ENCODE measurements around the gene IDI2. TPM values are rescaled to one million over a fixed set of nuclear protein-coding genes. Genes with fewer than 3 reads are reported as not detected.

IDI2 gene
- polyA plus RNA-seq, 3 donors = not detected

DNA sequence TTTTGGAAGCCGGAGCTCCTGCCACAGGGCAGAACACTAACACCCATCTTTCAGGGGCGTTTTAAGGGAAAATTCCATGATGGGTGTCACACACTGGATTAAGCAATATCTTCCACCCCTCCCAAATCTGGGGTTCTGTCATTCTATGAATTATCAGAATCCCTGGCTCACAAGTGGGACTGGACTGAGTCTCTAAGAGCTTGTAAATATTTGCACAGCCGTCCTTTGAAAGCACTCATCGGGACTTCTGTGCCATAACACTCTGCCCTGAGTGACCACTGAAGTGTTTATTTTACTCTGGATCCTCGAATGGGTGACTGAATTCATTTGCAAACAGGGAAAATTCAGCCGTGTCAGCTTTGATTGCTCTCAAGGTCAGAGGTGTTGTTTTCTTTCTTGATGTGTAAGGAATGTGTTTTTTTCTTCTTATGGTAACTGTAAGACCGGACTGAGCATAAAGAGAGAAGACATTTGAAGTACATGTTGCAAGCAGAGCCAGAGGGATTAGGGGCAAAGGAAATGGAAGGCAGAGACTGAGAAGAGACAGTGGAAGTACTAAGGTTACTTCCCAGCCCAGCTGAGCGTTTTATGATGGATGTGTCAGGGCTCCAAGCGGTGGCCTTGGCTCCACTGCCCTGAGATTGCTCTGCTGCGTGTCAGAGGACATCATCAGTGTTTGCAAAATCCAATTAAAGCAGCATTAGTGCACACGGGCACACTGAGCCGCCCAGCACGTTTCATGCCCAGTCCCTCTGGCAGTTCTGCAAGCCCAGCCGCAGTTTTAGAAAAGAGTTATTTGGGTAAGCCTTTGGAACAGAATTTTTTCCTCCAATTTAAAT, 55.1 kb downstream of the IDI2 start:
- peaks cover 21% of the 10 kb centered on the region for H3K4me1 Mint-ChIP-seq
- no peak overlapping the region for H3K9ac ChIP-seq (ENCODE audit: insufficient read depth, low read length, poor library complexity, severe bottlenecking)

DNA sequence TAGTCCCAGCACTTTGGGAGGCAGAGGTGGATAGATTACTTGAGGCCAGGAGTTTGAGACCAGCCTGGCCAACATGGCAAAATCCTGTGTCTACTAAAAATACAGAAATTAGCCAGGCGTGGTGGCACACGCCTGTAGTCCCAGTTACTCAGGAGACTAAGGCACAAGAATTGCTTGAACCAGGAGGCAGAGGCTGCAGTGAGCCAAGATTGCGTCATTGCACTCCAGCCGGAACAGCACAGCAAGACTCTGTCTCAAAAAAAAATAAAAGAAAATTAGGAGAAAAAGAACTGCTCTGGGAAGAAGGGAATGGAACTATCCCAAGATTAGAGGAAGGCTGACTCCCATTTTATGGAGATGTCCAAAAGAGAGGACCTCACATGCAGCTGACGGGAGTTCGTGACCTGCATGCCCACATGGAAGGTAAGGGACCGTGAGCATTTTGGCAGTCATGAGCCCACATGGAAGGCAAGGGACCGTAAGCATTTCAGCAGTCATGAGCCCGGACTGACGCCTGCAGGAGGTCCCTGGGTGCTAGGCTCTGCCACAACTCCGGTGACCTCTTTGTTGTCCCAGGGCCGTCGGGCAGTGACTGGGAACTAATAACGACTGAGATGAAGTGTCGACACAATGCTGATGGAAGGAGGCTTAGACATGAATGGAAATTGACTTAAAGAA, 56.0 kb downstream of the IDI2 start:
- Histone ChIP-seq H3K36me3 (replicated peaks in 1 of 2; ENCODE audit: control insufficient read depth in 1 of 2, insufficient read depth in 2 of 2, low read length in 2 of 2) (no peaks in the 10 kb centered on the region), H3K4me2 (replicated peaks; ENCODE audit: extremely low read depth, low read length, poor library complexity, severe bottlenecking) (no peak overlapping the region), H3K27me3 (ENCODE audit: control insufficient read depth in 2 of 2, insufficient read depth in 2 of 2, low read length in 2 of 2) (no peaks in the 10 kb centered on the region), H3K4me1 (ENCODE audit: control insufficient read depth in 1 of 2, insufficient read depth in 2 of 2, low read length in 2 of 2) (peaks cover 13 to 20% of the 10 kb centered on the region in 2 donors), H3K9me3 (replicated peaks in 1 of 2; ENCODE audit: control insufficient read depth in 1 of 2, insufficient read depth in 1 of 2, low read length in 2 of 2) (no peaks in the 10 kb centered on the region), H3K27ac (ENCODE audit: low read depth in 1 of 2, low read length in 2 of 2) (no peak overlapping the region), H2AFZ (ENCODE audit: insufficient read depth, low read depth, low read length, poor library complexity, severe bottlenecking) (no peak overlapping the region), H4K20me1 (ENCODE audit: insufficient read depth, low read length) (no peaks in the 10 kb centered on the region), H3K4me3 (replicated peaks in 1 of 3; ENCODE audit: low read depth in 2 of 3, low read length in 3 of 3) (no peak overlapping the region), H3K9ac (ENCODE audit: insufficient read depth, low read length, poor library complexity, severe bottlenecking) (no peak overlapping the region), H3K79me2 (ENCODE audit: insufficient read depth, low read length) (no peaks in the 10 kb centered on the region)
- WGBS (ENCODE audit: insufficient coverage) = 94% methylated on average over 13 of the region's 15 CpGs
- H3K9me3 Mint-ChIP-seq = peaks cover 0 to 7% (median 4%) of the 10 kb centered on the region in 7 donors
- peaks cover 21% of the 10 kb centered on the region for H3K4me1 Mint-ChIP-seq
- DNase-seq = no peak
- TF ChIP-seq, protein P1, sequence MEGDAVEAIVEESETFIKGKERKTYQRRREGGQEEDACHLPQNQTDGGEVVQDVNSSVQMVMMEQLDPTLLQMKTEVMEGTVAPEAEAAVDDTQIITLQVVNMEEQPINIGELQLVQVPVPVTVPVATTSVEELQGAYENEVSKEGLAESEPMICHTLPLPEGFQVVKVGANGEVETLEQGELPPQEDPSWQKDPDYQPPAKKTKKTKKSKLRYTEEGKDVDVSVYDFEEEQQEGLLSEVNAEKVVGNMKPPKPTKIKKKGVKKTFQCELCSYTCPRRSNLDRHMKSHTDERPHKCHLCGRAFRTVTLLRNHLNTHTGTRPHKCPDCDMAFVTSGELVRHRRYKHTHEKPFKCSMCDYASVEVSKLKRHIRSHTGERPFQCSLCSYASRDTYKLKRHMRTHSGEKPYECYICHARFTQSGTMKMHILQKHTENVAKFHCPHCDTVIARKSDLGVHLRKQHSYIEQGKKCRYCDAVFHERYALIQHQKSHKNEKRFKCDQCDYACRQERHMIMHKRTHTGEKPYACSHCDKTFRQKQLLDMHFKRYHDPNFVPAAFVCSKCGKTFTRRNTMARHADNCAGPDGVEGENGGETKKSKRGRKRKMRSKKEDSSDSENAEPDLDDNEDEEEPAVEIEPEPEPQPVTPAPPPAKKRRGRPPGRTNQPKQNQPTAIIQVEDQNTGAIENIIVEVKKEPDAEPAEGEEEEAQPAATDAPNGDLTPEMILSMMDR (IDR thresholded peaks at IDR 0.05) = no peak
- H3K4me3 Mint-ChIP-seq = peak overlapping the region in 1 of 2 donors; percentile 16
- peaks cover 2 to 9% (median 7%) of the 10 kb centered on the region in 3 donors for H3K27me3 Mint-ChIP-seq (ENCODE audit: low read depth in 3 of 3)
- peak overlapping the region in 1 of 7 donors; percentile 46 for H3K27ac Mint-ChIP-seq
- no peaks in the 10 kb centered on the region for H3K36me3 Mint-ChIP-seq
- intact Hi-C loops (cut with micrococcal nuclease) = no loop called here

More for the DNA sequence above, 55.1 kb downstream of the IDI2 start:
- H3K4me3 Mint-ChIP-seq = no peak overlapping the region
- peaks cover 2 to 9% (median 7%) of the 10 kb centered on the region in 3 donors for H3K27me3 Mint-ChIP-seq (ENCODE audit: low read depth in 3 of 3)
- H3K27ac Mint-ChIP-seq = peak overlapping the region in 4 of 7 donors; percentile 4 to 68 (median 28)
- TF ChIP-seq, protein P1 (IDR thresholded peaks at IDR 0.05) = no peak
- Histone ChIP-seq H3K4me3 (replicated peaks in 1 of 3; ENCODE audit: low read depth in 2 of 3, low read length in 3 of 3) (no peak overlapping the region), H4K20me1 (ENCODE audit: insufficient read depth, low read length) (no peaks in the 10 kb centered on the region), H3K36me3 (replicated peaks in 1 of 2; ENCODE audit: control insufficient read depth in 1 of 2, insufficient read depth in 2 of 2, low read length in 2 of 2) (no peaks in the 10 kb centered on the region), H3K27me3 (ENCODE audit: control insufficient read depth in 2 of 2, insufficient read depth in 2 of 2, low read length in 2 of 2) (no peaks in the 10 kb centered on the region), H3K79me2 (ENCODE audit: insufficient read depth, low read length) (no peaks in the 10 kb centered on the region), H3K9me3 (replicated peaks in 1 of 2; ENCODE audit: control insufficient read depth in 1 of 2, insufficient read depth in 1 of 2, low read length in 2 of 2) (peaks cover 0 to 2% of the 10 kb centered on the region in 2 donors), H3K4me2 (replicated peaks; ENCODE audit: extremely low read depth, low read length, poor library complexity, severe bottlenecking) (peak overlapping the region; percentile 2), H3K4me1 (ENCODE audit: control insufficient read depth in 1 of 2, insufficient read depth in 2 of 2, low read length in 2 of 2) (peaks cover 13 to 20% of the 10 kb centered on the region in 2 donors), H2AFZ (ENCODE audit: insufficient read depth, low read depth, low read length, poor library complexity, severe bottlenecking) (no peak overlapping the region), H3K27ac (ENCODE audit: low read depth in 1 of 2, low read length in 2 of 2) (no peak overlapping the region)
- no peak for DNase-seq
- H3K9me3 Mint-ChIP-seq = peaks cover 0 to 8% (median 4%) of the 10 kb centered on the region in 7 donors
- 78% methylated on average over 11 of the region's 14 CpGs for WGBS (ENCODE audit: insufficient coverage)
- intact Hi-C loops (cut with micrococcal nuclease) = no loop called here
- H3K36me3 Mint-ChIP-seq = no peaks in the 10 kb centered on the region

Other genes with a start within 250 kb of the IDI2 start
- gene LARP4B, start 94.2 kb downstream of the IDI2 start, polyA plus RNA-seq = 10 to 100 TPM; 17.2 to 52.3 (median 33.0) TPM
- gene GTPBP4, start 37.4 kb downstream of the IDI2 start, polyA plus RNA-seq = 10 to 100 TPM in 2 of 3 donors, 1 to 10 TPM in 1; 9.9 to 16.1 (median 12.2) TPM
- 100 to 1,000 TPM in 1 of 3 donors, 10 to 100 TPM in 2; 35.0 to 139 (median 46.9) TPM for gene IDI1, start 23.3 kb upstream of the IDI2 start, polyA plus RNA-seq
- gene WDR37, start 30.5 kb upstream of the IDI2 start, polyA plus RNA-seq = 10 to 100 TPM in 1 of 3 donors, 1 to 10 TPM in 2; 7.1 to 33.6 (median 8.6) TPM

Data from CD14-positive monocyte (primary cell).